HL-60 (cell line): ENCODE results near the gene CELSR2.

Experiments used
- DNase-seq, 2 experiments: peaks; one replicate each; pipeline ENCODE4 v3.0.0-alpha.2; 2010 to 2020; ENCODE audit warnings: low read depth in 1 of 2, low spot score in 1 of 2
- H3K27ac ChIP-seq: fragments of 250-450 bp; sonication (Bioruptor Pico); replicated peaks from 2 replicates; pipeline ENCODE4 v1.5.1; 2020; ENCODE audit warnings: mild to moderate bottlenecking, moderate library complexity
- H3K27me3 ChIP-seq: fragments of 250-450 bp; sonication (Bioruptor Pico); 2 replicates; pipeline ENCODE4 v1.5.1; 2021; ENCODE audit warnings: mild to moderate bottlenecking, moderate library complexity; ENCODE audit not compliant: insufficient read depth, poor library complexity, severe bottlenecking
- H3K4me3 ChIP-seq: replicated peaks from 2 replicates; pipeline ENCODE4 v1.5.1; 2011; ENCODE audit warnings: mild to moderate bottlenecking, control low read depth, low read length; ENCODE audit not compliant: insufficient read depth
- GABPA ChIP-seq: IDR thresholded peaks from 2 replicates; pipeline ENCODE4 v1.6.1; 2012; ENCODE audit warnings: low read depth
- POLR2AphosphoS5 ChIP-seq: IDR thresholded peaks from 2 replicates; pipeline ENCODE4 v1.6.1; 2012; ENCODE audit warnings: low read depth
- SPI1 ChIP-seq: IDR thresholded peaks from 2 replicates; pipeline ENCODE4 v1.6.1; 2012; ENCODE audit warnings: low read depth, mild to moderate bottlenecking, borderline replicate concordance
- TF ChIP-seq, protein P1 (sequence below): IDR thresholded peaks from one replicate; pipeline ENCODE4 v1.5.1; 2011; ENCODE audit warnings: low read length, control low read depth, inconsistent platforms; ENCODE audit not compliant: insufficient read depth
- TF ChIP-seq, protein P2 (sequence below): IDR thresholded peaks from 2 replicates; pipeline ENCODE4 v1.6.1; 2012; ENCODE audit warnings: low read depth; ENCODE audit not compliant: insufficient replicate concordance

CELSR2 gene

DNA sequence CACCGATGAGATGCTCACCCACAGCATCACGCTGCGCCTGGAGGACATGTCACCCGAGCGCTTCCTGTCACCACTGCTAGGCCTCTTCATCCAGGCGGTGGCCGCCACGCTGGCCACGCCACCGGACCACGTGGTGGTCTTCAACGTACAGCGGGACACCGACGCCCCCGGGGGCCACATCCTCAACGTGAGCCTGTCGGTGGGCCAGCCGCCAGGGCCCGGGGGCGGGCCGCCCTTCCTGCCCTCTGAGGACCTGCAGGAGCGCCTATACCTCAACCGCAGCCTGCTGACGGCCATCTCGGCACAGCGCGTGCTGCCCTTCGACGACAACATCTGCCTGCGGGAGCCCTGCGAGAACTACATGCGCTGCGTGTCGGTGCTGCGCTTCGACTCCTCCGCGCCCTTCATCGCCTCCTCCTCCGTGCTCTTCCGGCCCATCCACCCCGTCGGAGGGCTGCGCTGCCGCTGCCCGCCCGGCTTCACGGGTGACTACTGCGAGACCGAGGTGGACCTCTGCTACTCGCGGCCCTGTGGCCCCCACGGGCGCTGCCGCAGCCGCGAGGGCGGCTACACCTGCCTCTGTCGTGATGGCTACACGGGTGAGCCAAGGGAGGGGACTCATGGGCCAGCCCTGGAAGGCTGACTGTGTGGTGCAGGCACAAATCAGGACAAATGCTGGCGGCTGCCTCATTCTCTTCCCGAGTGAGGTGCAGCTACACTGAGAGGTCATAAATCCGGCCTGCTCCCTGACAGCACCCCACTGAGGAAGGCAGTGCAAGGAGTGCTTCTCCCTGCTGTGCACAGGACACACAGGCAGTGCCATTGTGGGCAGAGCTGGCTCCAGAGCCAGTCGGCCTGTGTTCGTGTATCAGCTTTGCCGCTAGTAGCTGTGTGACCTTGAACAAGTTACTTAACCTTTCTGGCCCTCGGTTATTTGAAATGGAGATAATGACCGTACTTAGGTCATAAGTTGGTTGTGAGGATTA lies 9.4 kb downstream of the CELSR2 start:
- H3K27me3 ChIP-seq: no peaks in the 10 kb centered on the region
- DNase-seq: no peak
- TF ChIP-seq, protein P1, sequence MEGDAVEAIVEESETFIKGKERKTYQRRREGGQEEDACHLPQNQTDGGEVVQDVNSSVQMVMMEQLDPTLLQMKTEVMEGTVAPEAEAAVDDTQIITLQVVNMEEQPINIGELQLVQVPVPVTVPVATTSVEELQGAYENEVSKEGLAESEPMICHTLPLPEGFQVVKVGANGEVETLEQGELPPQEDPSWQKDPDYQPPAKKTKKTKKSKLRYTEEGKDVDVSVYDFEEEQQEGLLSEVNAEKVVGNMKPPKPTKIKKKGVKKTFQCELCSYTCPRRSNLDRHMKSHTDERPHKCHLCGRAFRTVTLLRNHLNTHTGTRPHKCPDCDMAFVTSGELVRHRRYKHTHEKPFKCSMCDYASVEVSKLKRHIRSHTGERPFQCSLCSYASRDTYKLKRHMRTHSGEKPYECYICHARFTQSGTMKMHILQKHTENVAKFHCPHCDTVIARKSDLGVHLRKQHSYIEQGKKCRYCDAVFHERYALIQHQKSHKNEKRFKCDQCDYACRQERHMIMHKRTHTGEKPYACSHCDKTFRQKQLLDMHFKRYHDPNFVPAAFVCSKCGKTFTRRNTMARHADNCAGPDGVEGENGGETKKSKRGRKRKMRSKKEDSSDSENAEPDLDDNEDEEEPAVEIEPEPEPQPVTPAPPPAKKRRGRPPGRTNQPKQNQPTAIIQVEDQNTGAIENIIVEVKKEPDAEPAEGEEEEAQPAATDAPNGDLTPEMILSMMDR: no peak
- TF ChIP-seq, protein P2, sequence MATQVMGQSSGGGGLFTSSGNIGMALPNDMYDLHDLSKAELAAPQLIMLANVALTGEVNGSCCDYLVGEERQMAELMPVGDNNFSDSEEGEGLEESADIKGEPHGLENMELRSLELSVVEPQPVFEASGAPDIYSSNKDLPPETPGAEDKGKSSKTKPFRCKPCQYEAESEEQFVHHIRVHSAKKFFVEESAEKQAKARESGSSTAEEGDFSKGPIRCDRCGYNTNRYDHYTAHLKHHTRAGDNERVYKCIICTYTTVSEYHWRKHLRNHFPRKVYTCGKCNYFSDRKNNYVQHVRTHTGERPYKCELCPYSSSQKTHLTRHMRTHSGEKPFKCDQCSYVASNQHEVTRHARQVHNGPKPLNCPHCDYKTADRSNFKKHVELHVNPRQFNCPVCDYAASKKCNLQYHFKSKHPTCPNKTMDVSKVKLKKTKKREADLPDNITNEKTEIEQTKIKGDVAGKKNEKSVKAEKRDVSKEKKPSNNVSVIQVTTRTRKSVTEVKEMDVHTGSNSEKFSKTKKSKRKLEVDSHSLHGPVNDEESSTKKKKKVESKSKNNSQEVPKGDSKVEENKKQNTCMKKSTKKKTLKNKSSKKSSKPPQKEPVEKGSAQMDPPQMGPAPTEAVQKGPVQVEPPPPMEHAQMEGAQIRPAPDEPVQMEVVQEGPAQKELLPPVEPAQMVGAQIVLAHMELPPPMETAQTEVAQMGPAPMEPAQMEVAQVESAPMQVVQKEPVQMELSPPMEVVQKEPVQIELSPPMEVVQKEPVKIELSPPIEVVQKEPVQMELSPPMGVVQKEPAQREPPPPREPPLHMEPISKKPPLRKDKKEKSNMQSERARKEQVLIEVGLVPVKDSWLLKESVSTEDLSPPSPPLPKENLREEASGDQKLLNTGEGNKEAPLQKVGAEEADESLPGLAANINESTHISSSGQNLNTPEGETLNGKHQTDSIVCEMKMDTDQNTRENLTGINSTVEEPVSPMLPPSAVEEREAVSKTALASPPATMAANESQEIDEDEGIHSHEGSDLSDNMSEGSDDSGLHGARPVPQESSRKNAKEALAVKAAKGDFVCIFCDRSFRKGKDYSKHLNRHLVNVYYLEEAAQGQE: no peak
- no peak for TF ChIP-seq GABPA
- TF ChIP-seq POLR2AphosphoS5: no peak
- no peak for TF ChIP-seq SPI1

DNA sequence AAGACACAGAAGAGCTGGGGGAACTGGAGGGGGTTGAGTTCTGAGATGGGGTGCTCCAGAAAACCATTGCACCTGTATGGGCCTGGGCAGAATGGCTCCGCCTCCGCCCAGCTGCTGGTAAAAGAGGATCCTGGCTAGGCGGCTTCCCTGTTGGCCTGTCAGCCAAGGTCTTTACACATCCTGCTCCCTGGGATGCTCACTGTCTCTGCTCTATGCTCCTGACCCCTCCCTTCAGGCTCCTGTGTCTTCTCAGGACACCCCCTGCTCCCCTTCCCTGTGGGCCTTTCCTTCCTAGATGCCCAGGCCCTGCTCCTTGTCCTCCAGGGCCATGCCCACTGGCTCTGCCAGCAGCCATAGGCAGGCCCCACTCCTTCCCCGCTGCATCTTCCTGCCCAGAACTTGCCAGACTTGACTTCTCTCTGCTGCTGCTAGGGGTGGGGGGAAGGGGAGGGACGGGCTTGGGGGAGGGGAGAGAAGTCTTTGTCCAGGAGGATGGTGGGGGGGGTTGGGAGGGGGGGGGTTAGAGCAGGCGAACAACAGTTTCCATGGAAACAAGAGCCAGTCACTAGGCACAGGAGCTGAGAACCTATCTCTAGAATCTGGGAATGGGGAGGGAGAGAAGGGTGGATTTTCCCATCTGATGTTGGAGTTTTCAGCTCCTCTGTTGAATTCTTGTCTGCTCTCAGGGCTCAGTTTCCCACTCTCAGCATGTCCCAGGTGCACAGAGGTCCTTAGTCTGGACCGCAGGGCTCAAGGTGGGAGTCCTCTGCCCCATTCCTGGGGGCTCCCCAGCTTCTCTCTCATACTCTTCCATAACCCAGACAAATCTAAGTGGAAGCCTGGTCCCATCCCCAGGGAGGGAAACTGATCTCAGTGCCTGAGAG lies 10.6 kb downstream of the CELSR2 start:
- TF ChIP-seq, protein P2: no peak
- DNase-seq: no peak
- no peak overlapping the region for H3K4me3 ChIP-seq
- no peak overlapping the region for H3K27ac ChIP-seq
- H3K27me3 ChIP-seq: no peaks in the 10 kb centered on the region

More for the DNA sequence above, 9.4 kb downstream of the CELSR2 start:
- Histone ChIP-seq H3K27ac (no peak overlapping the region), H3K4me3 (no peak overlapping the region)

DNA sequence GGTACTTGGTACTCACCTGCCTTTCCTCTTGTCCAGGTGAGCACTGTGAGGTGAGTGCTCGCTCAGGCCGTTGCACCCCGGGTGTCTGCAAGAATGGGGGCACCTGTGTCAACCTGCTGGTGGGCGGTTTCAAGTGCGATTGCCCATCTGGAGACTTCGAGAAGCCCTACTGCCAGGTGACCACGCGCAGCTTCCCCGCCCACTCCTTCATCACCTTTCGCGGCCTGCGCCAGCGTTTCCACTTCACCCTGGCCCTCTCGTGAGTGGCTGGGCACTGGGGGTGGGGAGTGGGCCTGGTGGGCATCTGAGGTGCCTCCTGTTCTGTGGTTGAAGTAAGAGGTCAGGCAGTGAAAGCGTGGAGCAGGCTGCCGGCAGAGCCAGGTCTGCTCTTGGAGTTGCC lies 11.7 kb downstream of the CELSR2 start:
- Histone ChIP-seq H3K27me3 (no peaks in the 10 kb centered on the region), H3K4me3 (no peak overlapping the region), H3K27ac (no peak overlapping the region)
- TF ChIP-seq SPI1 (no peak), GABPA (no peak), POLR2AphosphoS5 (no peak)
- TF ChIP-seq, protein P2: no peak
- TF ChIP-seq, protein P1: no peak
- no peak for DNase-seq
